CD4-positive, CD25-positive, alpha-beta regulatory T cell (primary cell): ENCODE measurements around the gene ZNF516. TPM values are rescaled to one million over a fixed set of nuclear protein-coding genes. Genes with fewer than 3 reads are reported as not detected.

Experiments
- ATAC-seq, 2 donors: fragments of 150-1000 bp; cut with Tn5 transposase; one replicate each; pipeline ENCODE4 v1.10.0; 2021; ENCODE audit warnings: low read depth in 2 of 2, moderate number of reproducible peaks in 2 of 2, moderate library complexity in 1 of 2
- DNase-seq, 3 donors: peaks; one replicate each; pipeline versions ENCODE4 v3.0.0 to v3.0.0-alpha.2; 2012 to 2022; ENCODE audit warnings: mixed read lengths in 1 of 3
- H3K27ac ChIP-seq: one replicate; pipeline ENCODE4 v1.7.0; 2013; ENCODE audit warnings: mild to moderate bottlenecking, low read length; ENCODE audit not compliant: insufficient read depth, poor library complexity, severe bottlenecking
- H3K27me3 ChIP-seq: one replicate; pipeline ENCODE4 v1.7.0; 2013; ENCODE audit warnings: low read length; ENCODE audit not compliant: control insufficient read depth, insufficient read depth
- H3K36me3 ChIP-seq: one replicate; pipeline ENCODE4 v1.7.0; 2013; ENCODE audit warnings: mild to moderate bottlenecking, low read length, moderate library complexity; ENCODE audit not compliant: control insufficient read depth, insufficient read depth
- H3K4me1 ChIP-seq: 2 replicates; pipeline ENCODE4 v1.7.0; 2013; ENCODE audit warnings: mild to moderate bottlenecking, low read length; ENCODE audit not compliant: insufficient read depth, control insufficient read depth, poor library complexity, severe bottlenecking
- H3K4me3 ChIP-seq: one replicate; pipeline ENCODE4 v1.7.0; 2013; ENCODE audit warnings: low read depth, mild to moderate bottlenecking, low read length, moderate library complexity
- H3K9me3 ChIP-seq, 2 experiments: 1 replicate in 1 of 2; 2 replicates in 1 of 2; pipeline ENCODE4 v1.7.0; 2013; ENCODE audit warnings: low read length in 2 of 2, mild to moderate bottlenecking in 1 of 2, moderate library complexity in 1 of 2; ENCODE audit not compliant: control insufficient read depth in 2 of 2
- H3K27ac Mint-ChIP-seq, 3 donors: one replicate each; pipeline ENCODE4 v1.8.0; 2020 to 2022; ENCODE audit warnings: mild to moderate bottlenecking in 3 of 3, mixed read lengths in 3 of 3, moderate library complexity in 2 of 3
- H3K27me3 Mint-ChIP-seq: one replicate; pipeline ENCODE4 v1.8.0; 2022; ENCODE audit warnings: mild to moderate bottlenecking, mixed read lengths
- H3K36me3 Mint-ChIP-seq: one replicate; pipeline ENCODE4 v1.8.0; 2020; ENCODE audit warnings: mixed read lengths
- H3K4me1 Mint-ChIP-seq, 4 donors: one replicate each; pipeline ENCODE4 v1.8.0; 2020 to 2022; ENCODE audit warnings: mixed read lengths in 4 of 4, mild to moderate bottlenecking in 1 of 4
- H3K4me3 Mint-ChIP-seq, 4 donors: one replicate each; pipeline ENCODE4 v1.8.0; 2020 to 2022; ENCODE audit warnings: mild to moderate bottlenecking in 4 of 4, mixed read lengths in 4 of 4, moderate library complexity in 3 of 4
- H3K9me3 Mint-ChIP-seq, 7 donors: one replicate each; pipeline ENCODE4 v1.8.0; 2020 to 2022; ENCODE audit warnings: mixed read lengths in 7 of 7, mild to moderate bottlenecking in 3 of 7, moderate library complexity in 2 of 7
- polyA plus RNA-seq, 4 donors: library from polyadenylated mRNA; unstranded; fragments of 300-500 nt; fragmentation: Illumina TruSeq; gene quantifications; one replicate each; pipeline ENCODE4 v1.2.3, GENCODE V29; 2021
- total RNA-seq: library from RNA; stranded (reverse); gene quantifications from one replicate; pipeline ENCODE4 v1.2.3, GENCODE V29; 2022

ZNF516 gene
- total and polyA plus RNA-seq, 5 donors from 2014 or later: 0.26 to 9.9 (median 0.57) TPM; not detected in 1

GRCh38 chr18:76453932-76454331 is 41.1 kb downstream of the ZNF516 start:
- no peak for ATAC-seq
- H3K4me1 Mint-ChIP-seq: peaks cover 0 to 16% (median 8%) of the 10 kb centered on the region in 4 donors
- peaks cover 6% of the 10 kb centered on the region for H3K4me1 ChIP-seq
- no peaks in the 10 kb centered on the region for H3K9me3 ChIP-seq
- H3K27me3 Mint-ChIP-seq: peaks cover 38% of the 10 kb centered on the region
- H3K36me3 ChIP-seq: no peaks in the 10 kb centered on the region
- no peak for DNase-seq
- H3K27ac ChIP-seq: no peak overlapping the region
- H3K27ac Mint-ChIP-seq: no peak overlapping the region
- no peak overlapping the region for H3K4me3 ChIP-seq
- H3K27me3 ChIP-seq: no peaks in the 10 kb centered on the region
- H3K9me3 Mint-ChIP-seq: no peaks in the 10 kb centered on the region
- H3K36me3 Mint-ChIP-seq: no peaks in the 10 kb centered on the region
- no peak overlapping the region for H3K4me3 Mint-ChIP-seq

DNA sequence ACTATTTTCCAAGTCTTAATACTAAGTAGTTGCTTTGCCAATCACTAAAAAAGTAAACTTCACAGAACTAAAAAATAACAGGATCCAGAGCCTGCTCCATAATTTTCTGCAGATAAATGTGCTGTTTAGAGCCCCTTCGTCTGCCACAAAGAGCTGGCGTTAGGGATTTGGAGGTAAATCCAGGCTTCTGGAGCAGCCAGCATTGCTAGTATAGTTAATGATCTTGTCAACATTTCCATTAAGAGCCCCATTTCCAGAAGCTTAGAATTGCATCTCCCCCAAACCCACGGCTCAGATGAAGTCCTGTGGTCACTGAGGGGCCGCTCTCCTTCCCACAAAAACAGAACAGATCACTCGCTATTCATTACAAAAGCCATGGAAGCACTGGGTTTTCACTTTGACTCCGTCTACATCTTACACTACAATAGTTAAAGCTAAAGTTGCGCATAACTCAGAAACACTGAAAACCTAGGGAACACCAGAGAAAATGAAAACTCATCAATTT is 41.9 kb downstream of the ZNF516 start:
- Mint-ChIP-seq H3K27me3 (peaks cover 38% of the 10 kb centered on the region), H3K4me1 (peaks cover 0 to 18% (median 8%) of the 10 kb centered on the region in 4 donors), H3K36me3 (no peaks in the 10 kb centered on the region), H3K27ac (no peak overlapping the region), H3K9me3 (no peaks in the 10 kb centered on the region), H3K4me3 (no peak overlapping the region)
- Histone ChIP-seq H3K4me3 (no peak overlapping the region), H3K36me3 (no peaks in the 10 kb centered on the region), H3K9me3 (no peaks in the 10 kb centered on the region), H3K4me1 (peaks cover 6% of the 10 kb centered on the region), H3K27me3 (no peaks in the 10 kb centered on the region), H3K27ac (no peak overlapping the region)
- DNase-seq: no peak
- no peak for ATAC-seq

DNA sequence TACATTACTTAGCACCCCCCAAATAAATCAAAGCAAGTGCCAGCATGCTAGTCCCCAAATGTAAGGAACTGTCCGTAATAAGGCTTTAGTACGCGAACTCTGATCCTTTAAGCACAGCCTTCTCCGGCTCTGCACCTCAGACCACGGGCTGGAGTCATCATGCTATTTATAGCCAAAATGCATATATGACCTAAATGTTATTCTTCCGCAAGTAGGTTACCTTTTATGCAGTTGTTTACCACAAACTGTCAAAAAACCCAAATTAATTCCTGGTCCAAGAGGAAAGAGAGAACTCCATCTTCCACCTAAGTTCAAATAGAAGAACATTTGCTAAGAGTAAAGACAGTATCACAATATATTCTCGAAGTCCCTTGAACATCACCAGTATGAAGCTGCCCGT is 42.7 kb downstream of the ZNF516 start:
- Mint-ChIP-seq H3K9me3 (no peaks in the 10 kb centered on the region), H3K36me3 (no peaks in the 10 kb centered on the region), H3K27me3 (peaks cover 38% of the 10 kb centered on the region), H3K4me1 (peaks cover 0 to 18% (median 8%) of the 10 kb centered on the region in 4 donors), H3K27ac (peak overlapping the region in 1 of 3 donors; percentile 20), H3K4me3 (no peak overlapping the region)
- Histone ChIP-seq H3K4me3 (no peak overlapping the region), H3K36me3 (no peaks in the 10 kb centered on the region), H3K9me3 (no peaks in the 10 kb centered on the region), H3K4me1 (peaks cover 6% of the 10 kb centered on the region), H3K27me3 (no peaks in the 10 kb centered on the region), H3K27ac (no peak overlapping the region)
- ATAC-seq (no peak), DNase-seq (no peak)

- Histone ChIP-seq H3K27me3 (no peaks in the 10 kb centered on the region), H3K27ac (no peak overlapping the region), H3K4me1 (peaks cover 6% of the 10 kb centered on the region), H3K9me3 (no peaks in the 10 kb centered on the region), H3K4me3 (peak overlapping the region; percentile 35), H3K36me3 (no peaks in the 10 kb centered on the region)
- DNase-seq (no peak), ATAC-seq (no peak)
- Mint-ChIP-seq H3K4me3 (peak overlapping the region; percentile 31 to 85 (median 76)), H3K4me1 (peaks cover 0 to 18% (median 8%) of the 10 kb centered on the region in 4 donors), H3K9me3 (no peaks in the 10 kb centered on the region), H3K27ac (no peak overlapping the region), H3K27me3 (peaks cover 38% of the 10 kb centered on the region), H3K36me3 (no peaks in the 10 kb centered on the region)
These were observed 43.4 kb downstream of the ZNF516 start for GRCh38 chr18:76451396-76452331.

- no peaks in the 10 kb centered on the region for H3K36me3 Mint-ChIP-seq
- Histone ChIP-seq H3K9me3 (no peaks in the 10 kb centered on the region), H3K4me3 (peak overlapping the region; percentile 69), H3K36me3 (no peaks in the 10 kb centered on the region), H3K27ac (no peak overlapping the region), H3K4me1 (peaks cover 6% of the 10 kb centered on the region), H3K27me3 (no peaks in the 10 kb centered on the region)
- H3K27ac Mint-ChIP-seq: peak overlapping the region in 1 of 3 donors; percentile 64
- peaks cover 0 to 2% (median 0%) of the 10 kb centered on the region in 7 donors for H3K9me3 Mint-ChIP-seq
- ATAC-seq (no peak), DNase-seq (peak in 1 of 3 donors; percentile 11)
- peaks cover 38% of the 10 kb centered on the region for H3K27me3 Mint-ChIP-seq
- H3K4me3 Mint-ChIP-seq: peak overlapping the region; percentile 31 to 85 (median 76)
- H3K4me1 Mint-ChIP-seq: peaks cover 0 to 18% (median 8%) of the 10 kb centered on the region in 4 donors
These were observed 44.3 kb downstream of the ZNF516 start for GRCh38 chr18:76450452-76451395.

DNA sequence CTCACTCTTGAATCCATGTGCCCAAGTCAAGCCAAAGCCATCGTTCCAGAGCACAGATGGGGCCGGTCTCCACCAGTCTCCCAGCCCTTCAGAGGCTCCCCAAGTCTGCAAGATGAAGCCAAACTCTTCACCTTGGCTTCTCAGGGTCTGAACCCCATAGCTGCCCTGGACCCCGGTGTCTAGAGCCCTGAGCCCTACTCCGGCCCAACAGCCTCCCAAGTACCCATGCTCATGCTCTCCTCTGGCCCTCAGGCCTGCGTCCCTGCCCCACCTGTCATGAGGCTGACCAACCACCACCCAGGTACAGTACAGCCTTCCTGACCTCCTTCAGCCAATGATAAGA is 46.0 kb downstream of the ZNF516 start:
- Mint-ChIP-seq H3K4me3 (no peak overlapping the region), H3K9me3 (peaks cover 0 to 2% (median 0%) of the 10 kb centered on the region in 7 donors), H3K4me1 (peaks cover 0 to 18% (median 8%) of the 10 kb centered on the region in 4 donors), H3K36me3 (no peaks in the 10 kb centered on the region), H3K27ac (no peak overlapping the region), H3K27me3 (peaks cover 34% of the 10 kb centered on the region)
- Histone ChIP-seq H3K9me3 (no peaks in the 10 kb centered on the region), H3K4me1 (peaks cover 6% of the 10 kb centered on the region), H3K27me3 (no peaks in the 10 kb centered on the region), H3K4me3 (no peak overlapping the region), H3K27ac (no peak overlapping the region), H3K36me3 (no peaks in the 10 kb centered on the region)
- DNase-seq: no peak
- no peak for ATAC-seq

DNA sequence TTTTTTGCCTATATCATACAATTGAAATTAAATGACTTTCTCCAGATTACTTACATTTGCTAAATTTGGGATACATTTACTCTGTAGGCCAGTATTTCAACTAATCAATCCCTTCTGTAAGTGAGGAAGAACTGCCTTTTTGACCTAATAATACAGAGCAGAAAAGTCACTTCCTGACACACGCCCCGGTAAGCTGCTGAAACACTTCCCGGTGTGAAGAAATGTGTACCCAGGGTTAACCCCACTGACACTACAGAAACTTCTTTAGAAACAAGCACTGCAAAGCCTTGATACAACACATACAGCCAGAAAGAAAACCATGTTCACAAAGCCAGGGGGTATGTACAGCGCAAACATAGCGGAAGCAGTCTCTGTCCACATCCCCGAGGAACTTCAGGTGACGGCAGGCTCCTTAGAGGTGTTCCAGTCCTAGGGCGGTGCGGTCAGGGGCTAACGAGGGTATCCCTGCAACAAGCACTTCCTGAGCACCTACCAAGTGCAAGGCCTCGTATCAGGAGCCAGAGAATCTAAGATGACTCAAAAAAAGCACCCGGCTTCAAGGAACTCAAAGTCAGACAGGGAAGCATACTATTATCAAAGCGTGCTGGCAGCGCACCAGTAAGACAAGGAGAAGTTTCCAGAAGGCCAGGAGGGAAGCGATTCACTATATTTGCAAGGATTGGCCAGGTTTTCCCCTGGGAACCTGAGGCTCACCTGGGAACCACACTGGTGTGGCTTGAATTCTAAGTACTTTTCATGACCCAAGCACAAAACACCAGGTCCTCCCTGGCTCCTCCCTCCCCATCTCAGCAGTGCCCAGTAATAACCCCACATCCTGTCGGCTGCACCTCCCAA is 46.6 kb downstream of the ZNF516 start:
- ATAC-seq: no peak
- peaks cover 0 to 18% (median 8%) of the 10 kb centered on the region in 4 donors for H3K4me1 Mint-ChIP-seq
- no peaks in the 10 kb centered on the region for H3K9me3 ChIP-seq

More for the DNA sequence above, 46.6 kb downstream of the ZNF516 start:
- no peak overlapping the region for H3K4me3 Mint-ChIP-seq
- H3K27ac Mint-ChIP-seq: no peak overlapping the region
- H3K36me3 Mint-ChIP-seq: no peaks in the 10 kb centered on the region
- H3K9me3 Mint-ChIP-seq: peaks cover 0 to 2% (median 0%) of the 10 kb centered on the region in 7 donors
- no peak for DNase-seq
- Histone ChIP-seq H3K27me3 (no peaks in the 10 kb centered on the region), H3K27ac (no peak overlapping the region), H3K4me1 (peaks cover 6% of the 10 kb centered on the region), H3K36me3 (no peaks in the 10 kb centered on the region), H3K4me3 (no peak overlapping the region)
- peaks cover 30% of the 10 kb centered on the region for H3K27me3 Mint-ChIP-seq
